HG03439 (cell line): ENCODE results near the gene USP48.

ENCODE experiments used
- ATAC-seq: cut with Tn5 transposase; IDR thresholded peaks from one replicate; pipeline ENCODE4 v1.9.1; 2021; ENCODE audit warnings: mild to moderate bottlenecking, moderate library complexity; ENCODE audit not compliant: unreplicated experiment

The USP48 gene

GRCh38 chr1:21659099-21659923 is 123.6 kb downstream of the USP48 start:
- ATAC-seq: no peak

GRCh38 chr1:21657456-21658190 is 125.3 kb downstream of the USP48 start:
- ATAC-seq: no peak

GRCh38 chr1:21655748-21656147 is 127.2 kb downstream of the USP48 start:
- no peak for ATAC-seq

GRCh38 chr1:21655259-21655658 is 127.7 kb downstream of the USP48 start:
- no peak for ATAC-seq

GRCh38 chr1:21654209-21654608 is 128.7 kb downstream of the USP48 start:
- no peak for ATAC-seq

- ATAC-seq: no peak
Observed at GRCh38 chr1:21653744-21654100, 129.2 kb downstream of the USP48 start.

GRCh38 chr1:21652937-21653743 is 129.8 kb downstream of the USP48 start:
- no peak for ATAC-seq

GRCh38 chr1:21652101-21652936 is 130.6 kb downstream of the USP48 start:
- no peak for ATAC-seq

- no peak for ATAC-seq
Observed at GRCh38 chr1:21651214-21652042, 131.5 kb downstream of the USP48 start.

GRCh38 chr1:21650400-21650799 is 132.5 kb downstream of the USP48 start:
- ATAC-seq: no peak

- ATAC-seq: no peak
Observed at GRCh38 chr1:21649315-21649714, 133.6 kb downstream of the USP48 start.

- no peak for ATAC-seq
Observed at GRCh38 chr1:21648791-21649190, 134.2 kb downstream of the USP48 start.

- no peak for ATAC-seq
Observed at GRCh38 chr1:21648352-21648730, 134.6 kb downstream of the USP48 start.

GRCh38 chr1:21647431-21648351 is 135.3 kb downstream of the USP48 start:
- no peak for ATAC-seq

GRCh38 chr1:21645550-21645949 is 137.4 kb downstream of the USP48 start:
- no peak for ATAC-seq

- ATAC-seq: no peak
Observed at GRCh38 chr1:21644906-21645305, 138.0 kb downstream of the USP48 start.

- ATAC-seq: no peak
Observed at GRCh38 chr1:21644348-21644747, 138.6 kb downstream of the USP48 start.

GRCh38 chr1:21643624-21644023 is 139.3 kb downstream of the USP48 start:
- ATAC-seq: no peak
